ENCODE measurements around the gene UBXN4. TPM values are rescaled to one million over a fixed set of nuclear protein-coding genes. Genes with fewer than 3 reads are reported as not detected.

The UBXN4 gene
- total and polyA plus RNA-seq, 2 of the 4 experiments (the other 2 are of a cell fraction) = 48.1 to 49.1 TPM

Small RNA genes within 50 kb of the gene (microRNA-seq; reads per million reads assigned to microRNA genes)
- not detected for gene RF00019 (ENCODE audit: insufficient read depth, insufficient read length)

Small RNA genes within 50 kb of the gene (small RNA-seq; reads per million reads assigned to genes)
- 0 reads per million in 5 experiments for gene RF00019

Other genes with a start within 250 kb of the UBXN4 start
- gene ZRANB3, start 210.6 kb upstream of the UBXN4 start, total RNA-seq (2012; rRNA removed) = 8.1 and 9.3 TPM in 2 replicates
- 2.5 and 3.4 TPM in 2 replicates for gene ZRANB3, start 210.6 kb upstream of the UBXN4 start, polyA plus RNA-seq (2012; rRNA removed)
- 5.9 and 7.8 TPM in 2 replicates for gene R3HDM1, start 210.4 kb upstream of the UBXN4 start, total RNA-seq (2012; rRNA removed)
- gene R3HDM1, start 210.4 kb upstream of the UBXN4 start, polyA plus RNA-seq (2012; rRNA removed) = 38.0 and 38.1 TPM in 2 replicates
- under 0.01 TPM in 1 of 2 replicates, not detected in the other for gene LCT, start 95.3 kb downstream of the UBXN4 start, total RNA-seq (2012; rRNA removed)
- not detected in 2 replicates for gene LCT, start 95.3 kb downstream of the UBXN4 start, polyA plus RNA-seq (2012; rRNA removed)
- 29.6 and 36.7 TPM in 2 replicates for gene MCM6, start 134.6 kb downstream of the UBXN4 start, total RNA-seq (2012; rRNA removed)
- gene MCM6, start 134.6 kb downstream of the UBXN4 start, polyA plus RNA-seq (2012; rRNA removed) = 18.6 and 21.4 TPM in 2 replicates
- 66.5 and 136 TPM in 2 replicates for gene DARS1, start 243.8 kb downstream of the UBXN4 start, total RNA-seq (2012; rRNA removed)
- 43.5 and 56.5 TPM in 2 replicates for gene DARS1, start 243.8 kb downstream of the UBXN4 start, polyA plus RNA-seq (2012; rRNA removed)

Measured in IMR-90 (cell line).